IMR-90 (cell line): ENCODE results near the gene MAZ. TPM values are rescaled to one million over a fixed set of nuclear protein-coding genes. Genes with fewer than 3 reads are reported as not detected.
"Not testable (repeated sequence)": the region's sequence is repeated elsewhere in the genome, so short reads cannot be mapped to it uniquely, and the experiment has no call there.

Experiments
- ATAC-seq: fragments of 200-7000 bp; cut with Tn5 transposase; 2 replicates; pipeline ENCODE4 v1.9.1; 2020; ENCODE audit warnings: low read depth, mild to moderate bottlenecking, moderate library complexity
- BruUV-seq: library from RNA; stranded (reverse); fragments of 400-500 nt; replicated peaks from 2 replicates; lab custom pipeline; 2021; lab: Mats Ljungman, UMichigan
- CTCF ChIA-PET: fragments of 300-600 bp; formaldehyde crosslinking; extraction: SDS; loops from one replicate; lab custom pipeline; 2021; ENCODE audit warnings: antibody characterized with exemption; lab: Yijun Ruan, JAX
- POLR2A ChIA-PET: fragments of 300-600 bp; sonication (Branson Sonifier 250); formaldehyde crosslinking; loops from one replicate; lab custom pipeline; 2022; ENCODE audit warnings: antibody characterized with exemption; ENCODE audit not compliant: unreplicated experiment; lab: Charles Lee
- DNase-seq: peaks from one replicate; pipeline ENCODE4 v3.0.0; 2013
- H2AFZ ChIP-seq: replicated peaks from 2 replicates; pipeline ENCODE3; 2013; ENCODE audit warnings: low read length, mild to moderate bottlenecking; ENCODE audit not compliant: poor library complexity
- H2AK5ac ChIP-seq: 2 replicates; pipeline ENCODE4 v1.6.1; 2013; ENCODE audit warnings: low read depth, low read length, inconsistent platforms
- H2AK9ac ChIP-seq: replicated peaks from 2 replicates; pipeline ENCODE3; 2013; ENCODE audit warnings: mild to moderate bottlenecking, low read depth, low read length, moderate library complexity; ENCODE audit not compliant: poor library complexity
- H2BK120ac ChIP-seq: 2 replicates; pipeline ENCODE4 v1.6.1; 2013; ENCODE audit warnings: low read depth, low read length, inconsistent platforms
- H2BK15ac ChIP-seq: 3 replicates; pipeline ENCODE4 v1.6.1; 2013; ENCODE audit warnings: low read depth, low read length, inconsistent platforms
- H2BK20ac ChIP-seq: 2 replicates; pipeline ENCODE4 v1.6.1; 2013; ENCODE audit warnings: low read depth, mild to moderate bottlenecking, inconsistent platforms, low read length, moderate library complexity
- H2BK5ac ChIP-seq: 2 replicates; pipeline ENCODE4 v1.6.1; 2013; ENCODE audit warnings: mild to moderate bottlenecking, low read depth, low read length, inconsistent platforms; ENCODE audit not compliant: poor library complexity, severe bottlenecking
- H3K14ac ChIP-seq: replicated peaks from 2 replicates; pipeline ENCODE4 v1.6.1; 2013; ENCODE audit warnings: low read depth, low read length, inconsistent platforms
- H3K18ac ChIP-seq: 2 replicates; pipeline ENCODE4 v1.6.1; 2013; ENCODE audit warnings: low read depth, low read length, control low read depth
- H3K23ac ChIP-seq: 2 replicates; pipeline ENCODE4 v1.6.1; 2013; ENCODE audit warnings: low read depth, low read length, inconsistent platforms
- H3K27ac ChIP-seq: 2 replicates; pipeline ENCODE4 v1.5.1; 2013; ENCODE audit warnings: mild to moderate bottlenecking, control low read depth, low read length; ENCODE audit not compliant: insufficient read depth
- H3K27me3 ChIP-seq: 2 replicates; pipeline ENCODE4 v1.6.1; 2013; ENCODE audit warnings: low read length; ENCODE audit not compliant: control insufficient read depth, insufficient read depth
- H3K36me3 ChIP-seq: 2 replicates; pipeline ENCODE4 v1.6.1; 2013; ENCODE audit warnings: low read length, mixed read lengths; ENCODE audit not compliant: control insufficient read depth, insufficient read depth
- H3K4ac ChIP-seq: 2 replicates; pipeline ENCODE4 v1.6.1; 2013; ENCODE audit warnings: low read depth, low read length, inconsistent platforms
- H3K4me1 ChIP-seq: 2 replicates; pipeline ENCODE4 v1.6.1; 2013; ENCODE audit warnings: low read length, mixed read lengths; ENCODE audit not compliant: control insufficient read depth, insufficient read depth
- H3K4me2 ChIP-seq: 2 replicates; pipeline ENCODE4 v1.6.1; 2013; ENCODE audit warnings: low read depth, mild to moderate bottlenecking, control low read depth, low read length, moderate library complexity
- H3K4me3 ChIP-seq: 2 replicates; pipeline ENCODE4 v1.5.1; 2013; ENCODE audit warnings: low read depth, mild to moderate bottlenecking, control low read depth, low read length, moderate library complexity; ENCODE audit not compliant: insufficient read depth
- H3K56ac ChIP-seq: 2 replicates; pipeline ENCODE4 v1.6.1; 2013; ENCODE audit warnings: low read length, inconsistent platforms; ENCODE audit not compliant: insufficient read depth; ENCODE audit errors: extremely low read depth
- H3K79me1 ChIP-seq, 2 experiments: 2 replicates each; pipeline ENCODE4 v1.6.1; 2013; ENCODE audit warnings: low read length in 2 of 2, inconsistent platforms in 1 of 2, low read depth in 1 of 2
- H3K9ac ChIP-seq: 2 replicates; pipeline ENCODE4 v1.6.1; 2013; ENCODE audit warnings: low read depth, low read length, control low read depth
- H3K9me1 ChIP-seq: 2 replicates; pipeline ENCODE4 v1.6.1; 2013; ENCODE audit warnings: low read length, inconsistent platforms; ENCODE audit not compliant: insufficient read depth
- H3K9me3 ChIP-seq: 2 replicates; pipeline ENCODE4 v1.6.1; 2013; ENCODE audit warnings: low read length; ENCODE audit not compliant: control insufficient read depth, insufficient read depth
- H4K20me1 ChIP-seq: 2 replicates; pipeline ENCODE4 v1.6.1; 2013; ENCODE audit warnings: low read length, inconsistent platforms; ENCODE audit not compliant: insufficient read depth
- H4K5ac ChIP-seq: 2 replicates; pipeline ENCODE4 v1.6.1; 2013; ENCODE audit warnings: mild to moderate bottlenecking, low read depth, low read length, control low read depth
- H4K8ac ChIP-seq, 2 experiments: 2 replicates each; pipeline ENCODE4 v1.6.1; 2013; ENCODE audit warnings: low read depth in 2 of 2, low read length in 2 of 2, control low read depth in 1 of 2, inconsistent platforms in 1 of 2
- H4K91ac ChIP-seq: 2 replicates; pipeline ENCODE4 v1.6.1; 2013; ENCODE audit warnings: low read depth, low read length, inconsistent platforms; ENCODE audit not compliant: insufficient read depth
- WGBS, 2 experiments: methylation state at CpG; one replicate each; pipeline versions ENCODE4 v1.1.5 to v1.1.7; 2013; ENCODE audit warnings: missing lambda C conversion rate in 2 of 2; ENCODE audit not compliant: insufficient read length in 1 of 2; ENCODE audit errors: extremely low coverage in 2 of 2; 5-methylcytosine and 5-hydroxymethylcytosine counted together
- dilution Hi-C: fragments of 300-500 bp; cut with HindIII; formaldehyde crosslinking; loops from one replicate; pipeline ENCODE4 v1.14.3; 2018; ENCODE audit warnings: low sequenced_read_pairs; ENCODE audit not compliant: unreplicated experiment
- in situ Hi-C: fragments of 300-500 bp; cut with MboI; formaldehyde crosslinking; loops from 3 replicates; pipeline ENCODE4 v1.14.3; 2019; ENCODE audit warnings: low sequenced_read_pairs, inconsistent platforms, mixed read lengths
- intact Hi-C: fragments of 100-400 bp; cut with micrococcal nuclease; formaldehyde crosslinking; loops from 2 replicates; pipeline ENCODE4 v1.10.0; 2022
- polyA plus RNA-seq, 3 experiments: library from polyadenylated mRNA; depleted of rRNA; stranded (reverse); fragments of >200 nt; gene quantifications; 2 replicates each; pipeline ENCODE4 v1.2.3, GENCODE V29; 2012; ENCODE audit warnings: low replicate concordance in 1 of 3
- total RNA-seq: library from RNA; depleted of rRNA; stranded (reverse); fragments of >200 nt; gene quantifications from 2 replicates; pipeline ENCODE4 v1.2.3, GENCODE V29; 2012

The MAZ gene
- total and polyA plus RNA-seq, 2 of the 4 experiments (the other 2 are of a cell fraction): 113 to 138 TPM

DNA sequence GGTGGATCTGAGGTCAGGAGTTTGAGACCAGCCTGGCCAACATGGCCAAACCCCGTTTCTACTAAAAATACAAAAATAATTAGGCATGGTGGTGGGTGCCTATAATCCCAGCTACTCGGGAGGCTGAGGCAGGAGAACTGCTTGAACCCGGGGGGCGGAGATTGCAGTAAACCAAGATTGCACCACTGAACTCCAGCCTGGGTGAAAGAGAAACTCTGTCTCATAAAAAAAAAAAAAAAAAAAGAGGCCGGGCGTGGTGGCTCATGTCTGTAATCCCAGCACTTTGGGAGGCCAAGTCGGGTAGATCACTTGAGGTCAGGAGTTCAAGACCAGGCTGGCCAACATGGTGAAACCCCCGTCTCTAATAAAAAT lies 45.1 kb upstream of the MAZ start:
- H2BK20ac ChIP-seq, H3K9ac ChIP-seq, H2AFZ ChIP-seq, H3K14ac ChIP-seq, H4K5ac ChIP-seq, H3K27me3 ChIP-seq, DNase-seq, H2BK15ac ChIP-seq, H4K8ac ChIP-seq, H3K79me1 ChIP-seq, H3K23ac ChIP-seq, H4K20me1 ChIP-seq, H3K9me1 ChIP-seq, H3K4me2 ChIP-seq, H3K36me3 ChIP-seq, H2AK9ac ChIP-seq, H3K9me3 ChIP-seq, H3K4ac ChIP-seq, H4K91ac ChIP-seq, H2BK120ac ChIP-seq, CTCF ChIA-PET, BruUV-seq, H2BK5ac ChIP-seq, ATAC-seq, POLR2A ChIA-PET, intact Hi-C loops, H2AK5ac ChIP-seq, H3K4me1 ChIP-seq, H3K27ac ChIP-seq, in situ Hi-C loops, H3K4me3 ChIP-seq, dilution Hi-C loops, H3K56ac ChIP-seq, H3K18ac ChIP-seq: not testable (repeated sequence)
- 60% methylated on average over 1 of the region's 8 CpGs; no CpG with 5 or more reads in 1 of the 2 experiments for WGBS, 2 experiments
